Neuronal stem cell (in vitro differentiated cells): ENCODE measurements around the gene SLC28A1.
A peak's percentile ranks its signal among the peaks of the same experiment; 100 is the strongest.

Experiments used
- DNase-seq: peaks from one replicate; pipeline ENCODE4 v3.0.0-alpha.2; 2013; ENCODE audit warnings: low spot score
- H2AFZ ChIP-seq: one replicate; pipeline ENCODE4 v1.6.1; 2013; ENCODE audit warnings: mild to moderate bottlenecking, low read length, inconsistent platforms
- H2AK5ac ChIP-seq: 2 replicates; pipeline ENCODE4 v1.6.1; 2013; ENCODE audit warnings: low read depth, mild to moderate bottlenecking, inconsistent platforms, low read length, moderate library complexity, mixed read lengths
- H2BK120ac ChIP-seq: 2 replicates; pipeline ENCODE4 v1.6.1; 2013; ENCODE audit warnings: low read depth, mild to moderate bottlenecking, inconsistent platforms, low read length, moderate library complexity, mixed read lengths
- H2BK12ac ChIP-seq: one replicate; pipeline ENCODE4 v1.6.1; 2013; ENCODE audit warnings: low read length, inconsistent platforms
- H2BK15ac ChIP-seq: 2 replicates; pipeline ENCODE4 v1.6.1; 2013; ENCODE audit warnings: mild to moderate bottlenecking, low read length, inconsistent platforms, mixed read lengths
- H2BK5ac ChIP-seq: one replicate; pipeline ENCODE4 v1.6.1; 2013; ENCODE audit warnings: inconsistent platforms, mild to moderate bottlenecking, low read length, moderate library complexity
- H3K14ac ChIP-seq: one replicate; pipeline ENCODE4 v1.6.1; 2013; ENCODE audit warnings: low read length, inconsistent platforms
- H3K18ac ChIP-seq: 2 replicates; pipeline ENCODE4 v1.6.1; 2013; ENCODE audit warnings: low read length, inconsistent platforms
- H3K23ac ChIP-seq: 2 replicates; pipeline ENCODE4 v1.6.1; 2013; ENCODE audit warnings: low read depth, mild to moderate bottlenecking, mixed read lengths, low read length, inconsistent platforms; ENCODE audit not compliant: poor library complexity
- H3K27ac ChIP-seq: replicated peaks from 3 replicates; pipeline ENCODE4 v1.5.1; 2013; ENCODE audit warnings: low read length, inconsistent platforms
- H3K27me3 ChIP-seq, 3 experiments: 2 replicates each; pipeline ENCODE4 v1.6.1; 2013; ENCODE audit warnings: low read length in 3 of 3, mild to moderate bottlenecking in 2 of 3, inconsistent platforms in 1 of 3, low read depth in 1 of 3, mixed read lengths in 1 of 3, moderate library complexity in 1 of 3; ENCODE audit not compliant: control insufficient read depth in 3 of 3, insufficient read depth in 3 of 3
- H3K36me3 ChIP-seq, 2 donors: replicated peaks in 1 of 2; 2 replicates each; pipeline ENCODE4 v1.6.1; 2013; ENCODE audit warnings: low read length in 2 of 2; ENCODE audit not compliant: control insufficient read depth in 2 of 2, insufficient read depth in 2 of 2
- H3K4ac ChIP-seq: 2 replicates; pipeline ENCODE4 v1.6.1; 2013; ENCODE audit warnings: inconsistent platforms, mild to moderate bottlenecking, low read length, moderate library complexity
- H3K4me1 ChIP-seq, 2 donors: 1 replicate in 1 of 2; 2 replicates in 1 of 2; pipeline ENCODE4 v1.6.1; 2013; ENCODE audit warnings: low read length in 2 of 2, low read depth in 1 of 2; ENCODE audit not compliant: control insufficient read depth in 2 of 2, insufficient read depth in 1 of 2
- H3K4me2 ChIP-seq: one replicate; pipeline ENCODE4 v1.6.1; 2013; ENCODE audit warnings: mild to moderate bottlenecking, low read length, inconsistent platforms; ENCODE audit not compliant: insufficient read depth, poor library complexity, severe bottlenecking
- H3K4me3 ChIP-seq, 2 donors: 2 replicates each; pipeline ENCODE4 v1.5.1; 2013; ENCODE audit warnings: low read length in 2 of 2, mild to moderate bottlenecking in 2 of 2, inconsistent platforms in 1 of 2, moderate library complexity in 1 of 2
- H3K79me1 ChIP-seq: one replicate; pipeline ENCODE4 v1.6.1; 2013; ENCODE audit warnings: low read depth, mild to moderate bottlenecking, inconsistent platforms, low read length, moderate library complexity
- H3K9ac ChIP-seq: one replicate; pipeline ENCODE4 v1.6.1; 2013; ENCODE audit warnings: mild to moderate bottlenecking, low read depth, low read length, inconsistent platforms; ENCODE audit not compliant: poor library complexity
- H3K9me3 ChIP-seq, 2 donors: replicated peaks in 1 of 2; 2 replicates each; pipeline versions ENCODE3 to v1.6.1; 2013; ENCODE audit warnings: low read length in 2 of 2, mild to moderate bottlenecking in 2 of 2, inconsistent platforms in 1 of 2, low read depth in 1 of 2, mixed read lengths in 1 of 2, moderate library complexity in 1 of 2; ENCODE audit not compliant: control insufficient read depth in 2 of 2, insufficient read depth in 1 of 2
- H4K8ac ChIP-seq: one replicate; pipeline ENCODE4 v1.6.1; 2013; ENCODE audit warnings: low read depth, mild to moderate bottlenecking, inconsistent platforms, low read length, moderate library complexity
- H4K91ac ChIP-seq: one replicate; pipeline ENCODE4 v1.6.1; 2013; ENCODE audit warnings: low read length, low read depth, mild to moderate bottlenecking, inconsistent platforms; ENCODE audit not compliant: poor library complexity
- WGBS, 2 donors: extraction: QIAGEN DNeasy Blood & Tissue Kit; methylation state at CpG; one replicate each; pipeline ENCODE4 v1.1.7; 2013; ENCODE audit warnings: missing lambda C conversion rate in 2 of 2, mixed read lengths in 1 of 2; ENCODE audit not compliant: insufficient read length in 2 of 2, insufficient replicate concordance in 1 of 2; ENCODE audit errors: extremely low coverage in 2 of 2; 5-methylcytosine and 5-hydroxymethylcytosine counted together

The SLC28A1 gene

DNA sequence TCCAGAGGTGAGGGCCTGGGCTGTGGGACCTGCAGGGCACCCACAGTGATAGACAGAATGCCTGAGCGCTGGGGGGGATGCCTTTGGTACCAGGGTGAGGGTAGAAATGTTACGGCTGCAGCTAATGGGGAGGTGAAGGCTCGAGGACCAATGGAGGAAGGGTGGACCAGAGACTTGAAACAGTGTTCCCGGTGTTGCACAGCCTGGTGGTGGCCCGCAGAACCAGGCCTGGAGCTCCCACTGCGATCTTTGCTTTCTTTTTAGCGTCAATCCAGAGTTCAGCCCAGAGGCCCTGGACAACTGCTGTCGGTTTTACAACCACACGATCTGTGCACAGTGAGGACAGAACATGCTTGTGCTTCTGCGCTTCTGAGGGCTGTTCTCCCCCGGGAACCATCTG is 60.4 kb downstream of the SLC28A1 start:
- no CpG with 5 or more reads among the region's 11 CpGs for WGBS, 2 donors
- Histone ChIP-seq H3K9me3 (peaks cover 0 to 2% of the 10 kb centered on the region in 2 donors), H3K4me2 (no peak overlapping the region), H3K23ac (no peak overlapping the region), H3K27me3 (peaks cover 0 to 6% (median 0%) of the 10 kb centered on the region in 3 experiments), H3K79me1 (no peaks in the 10 kb centered on the region), H3K4me1 (peaks cover 0 to 4% of the 10 kb centered on the region in 2 donors), H2BK15ac (no peak overlapping the region), H3K27ac (no peak overlapping the region), H3K4ac (no peak overlapping the region), H3K14ac (no peak overlapping the region), H4K91ac (no peak overlapping the region), H3K9ac (no peak overlapping the region), H4K8ac (no peak overlapping the region), H2BK120ac (no peak overlapping the region), H2AK5ac (no peak overlapping the region), H3K18ac (peak overlapping the region; percentile 2), H3K36me3 (no peaks in the 10 kb centered on the region), H2AFZ (no peak overlapping the region), H2BK12ac (no peak overlapping the region), H3K4me3 (no peak overlapping the region), H2BK5ac (no peak overlapping the region)
- DNase-seq: no peak

GRCh38 chr15:84946772-84947489 is 62.5 kb downstream of the SLC28A1 start:
- no peak overlapping the region for H3K9ac ChIP-seq
- H3K9me3 ChIP-seq: peaks cover 0 to 2% of the 10 kb centered on the region in 2 donors
- no peak overlapping the region for H2BK5ac ChIP-seq
- no peaks in the 10 kb centered on the region for H3K36me3 ChIP-seq
- H3K4me3 ChIP-seq: no peak overlapping the region
- H2AK5ac ChIP-seq: peak overlapping the region; percentile 24
- peaks cover 0 to 11% (median 0%) of the 10 kb centered on the region in 3 experiments for H3K27me3 ChIP-seq
- peaks cover 0 to 4% of the 10 kb centered on the region in 2 donors for H3K4me1 ChIP-seq
- no peak overlapping the region for H3K4me2 ChIP-seq
- H2AFZ ChIP-seq: no peak overlapping the region
- no peak overlapping the region for H3K27ac ChIP-seq
- H2BK120ac ChIP-seq: peak overlapping the region; percentile 51
- H4K91ac ChIP-seq: no peak overlapping the region
- WGBS, 2 donors: no CpG with 5 or more reads among the region's 5 CpGs
- peak overlapping the region; percentile 49 for H4K8ac ChIP-seq
- no peak for DNase-seq
- H3K14ac ChIP-seq: peak overlapping the region; percentile 94
- H2BK15ac ChIP-seq: peak overlapping the region; percentile 69
- H3K79me1 ChIP-seq: no peaks in the 10 kb centered on the region
- peak overlapping the region; percentile 88 for H2BK12ac ChIP-seq
- H3K4ac ChIP-seq: no peak overlapping the region
- peak overlapping the region; percentile 66 for H3K23ac ChIP-seq
- peak overlapping the region; percentile 66 for H3K18ac ChIP-seq

DNA sequence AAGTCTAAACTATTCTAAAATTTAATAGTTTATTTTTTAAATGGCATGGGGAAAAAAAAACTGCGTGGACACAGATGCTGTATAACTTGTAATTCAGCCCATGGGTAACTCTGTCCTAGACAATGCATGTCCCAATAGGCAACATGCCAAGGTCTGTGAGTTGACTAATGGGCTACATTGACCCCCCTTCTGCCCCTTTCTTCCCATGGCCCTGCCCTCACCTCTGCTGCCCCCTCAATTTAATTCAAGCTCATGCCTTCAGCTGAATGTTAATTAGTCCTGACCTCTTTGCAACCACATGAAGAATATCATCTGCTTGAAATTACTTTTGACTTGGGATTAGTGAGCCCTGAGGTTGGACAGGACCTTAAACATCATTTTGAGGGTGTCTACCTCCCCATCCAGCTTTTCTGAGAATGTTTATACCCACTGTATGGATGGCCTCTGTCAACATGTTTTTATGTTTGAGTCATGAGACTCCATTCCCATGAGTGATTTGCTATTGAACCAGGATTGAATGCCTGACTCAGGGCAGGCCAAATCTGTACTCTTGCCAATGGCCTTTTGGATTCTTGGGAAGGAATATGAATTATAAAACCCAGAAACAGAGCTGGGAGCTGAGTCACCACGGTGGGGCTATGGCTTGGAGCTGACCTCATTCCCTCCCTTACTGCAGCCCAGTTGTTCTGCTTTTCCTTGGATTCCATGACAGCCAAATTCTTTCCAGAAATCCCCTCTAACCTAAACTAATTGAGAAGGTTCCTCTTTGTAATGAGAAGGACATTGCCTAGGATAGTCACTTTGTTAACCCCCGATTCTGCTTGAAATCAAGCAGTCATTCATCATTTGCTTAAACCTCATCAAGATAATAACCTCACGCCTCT is 63.7 kb downstream of the SLC28A1 start:
- Histone ChIP-seq H4K91ac (no peak overlapping the region), H3K79me1 (no peaks in the 10 kb centered on the region), H2AFZ (no peak overlapping the region), H2BK120ac (no peak overlapping the region), H2BK15ac (no peak overlapping the region), H3K4me3 (no peak overlapping the region), H3K9ac (no peak overlapping the region), H3K27ac (no peak overlapping the region), H2BK12ac (no peak overlapping the region), H3K4ac (no peak overlapping the region), H3K14ac (no peak overlapping the region), H3K27me3 (peaks cover 0 to 13% (median 0%) of the 10 kb centered on the region in 3 experiments), H3K23ac (no peak overlapping the region), H4K8ac (no peak overlapping the region), H3K4me1 (peaks cover 0 to 4% of the 10 kb centered on the region in 2 donors), H3K4me2 (no peak overlapping the region), H3K9me3 (peaks cover 0 to 2% of the 10 kb centered on the region in 2 donors), H3K18ac (no peak overlapping the region), H2AK5ac (no peak overlapping the region), H2BK5ac (no peak overlapping the region), H3K36me3 (no peaks in the 10 kb centered on the region)
- WGBS, 2 donors: no CpG with 5 or more reads among the region's 4 CpGs
- DNase-seq: no peak

- Histone ChIP-seq H3K9ac (no peak overlapping the region), H3K79me1 (no peaks in the 10 kb centered on the region), H2BK120ac (no peak overlapping the region), H3K27me3 (peaks cover 0 to 15% (median 0%) of the 10 kb centered on the region in 3 experiments), H3K36me3 (no peaks in the 10 kb centered on the region), H2AK5ac (no peak overlapping the region), H3K4ac (no peak overlapping the region), H3K9me3 (peaks cover 0 to 2% of the 10 kb centered on the region in 2 donors), H3K4me3 (no peak overlapping the region), H2BK15ac (no peak overlapping the region), H3K27ac (no peak overlapping the region), H3K14ac (no peak overlapping the region), H3K18ac (no peak overlapping the region), H2BK5ac (no peak overlapping the region), H3K4me2 (no peak overlapping the region), H4K91ac (no peak overlapping the region), H2BK12ac (no peak overlapping the region), H4K8ac (no peak overlapping the region), H3K23ac (no peak overlapping the region), H3K4me1 (peaks cover 0 to 4% of the 10 kb centered on the region in 2 donors), H2AFZ (no peak overlapping the region)
- no CpG with 5 or more reads among the region's 2 CpGs for WGBS, 2 donors
- DNase-seq: no peak
Measured at GRCh38 chr15:84949043-84949442, 64.6 kb downstream of the SLC28A1 start.
